ENCODE results near the gene CLDN9. TPM values are rescaled to one million over a fixed set of nuclear protein-coding genes. Genes with fewer than 3 reads are reported as not detected.

Gene CLDN9
- total and polyA plus RNA-seq, 9 of the 15 experiments (the other 6 are each of a cell fraction or from before 2014, with no cell fraction given), result 0.12 to 0.44 (median 0.22) TPM; not detected in 4

- TF ChIP-seq TFE3 (CRISPR knock-in tag; IDR thresholded peaks at IDR 0.05), result no peak
- TF ChIP-seq ZNF76 (CRISPR knock-in tag; IDR thresholded peaks at IDR 0.05; ENCODE audit: borderline replicate concordance), result no peak
- TF ChIP-seq ZNF699 (CRISPR knock-in tag; IDR thresholded peaks at IDR 0.05; ENCODE audit: insufficient replicate concordance), result no peak
- peak; percentile 95 for TF ChIP-seq ZBTB2 (IDR thresholded peaks at IDR 0.05)
- TF ChIP-seq ZFP30 (CRISPR knock-in tag; IDR thresholded peaks at IDR 0.05; ENCODE audit: borderline replicate concordance), result no peak
- peak in 1 of 2 experiments; percentile 85; a peak in 2 of 4 replicates for TF ChIP-seq NONO (IDR thresholded peaks at IDR 0.05; ENCODE audit: low read depth in 2 of 2, low read length in 1 of 2)
- TF ChIP-seq PATZ1 (CRISPR knock-in tag; IDR thresholded peaks at IDR 0.05; ENCODE audit: borderline replicate concordance), result no peak
- no peak for TF ChIP-seq NR1H2 (CRISPR knock-in tag; IDR thresholded peaks at IDR 0.05)
- no peak for TF ChIP-seq MCM3 (IDR thresholded peaks at IDR 0.05)
- peak; percentile 91 for TF ChIP-seq NR2C2 (CRISPR knock-in tag; IDR thresholded peaks at IDR 0.05)
- peak; percentile 95 for TF ChIP-seq NR2C2 (tag; IDR thresholded peaks at IDR 0.05)
- TF ChIP-seq ZNF778 (CRISPR knock-in tag; IDR thresholded peaks at IDR 0.05), result no peak
- TF ChIP-seq LCOR (CRISPR knock-in tag; IDR thresholded peaks at IDR 0.05), result no peak
- TF ChIP-seq MCM7 (IDR thresholded peaks at IDR 0.05), result no peak
- TF ChIP-seq MTA1 (IDR thresholded peaks at IDR 0.05; ENCODE audit: borderline replicate concordance), result 0 out of 2 replicates have a peak, but pooled peaks have one; percentile 23
- TF ChIP-seq XRCC4 (IDR thresholded peaks at IDR 0.05; ENCODE audit: extremely low read depth, insufficient read depth, insufficient read length), result no peak
- TF ChIP-seq ZNF274 (IDR thresholded peaks at IDR 0.05; ENCODE audit: borderline replicate concordance, low read depth, low read length), result peak; percentile 22; the same call in 1 of the 2 replicates
- no peak for TF ChIP-seq LEF1 (IDR thresholded peaks at IDR 0.05)
- no peak for TF ChIP-seq ZC3H4 (CRISPR knock-in tag; IDR thresholded peaks at IDR 0.05; ENCODE audit: borderline replicate concordance)
- TF ChIP-seq, protein P1, sequence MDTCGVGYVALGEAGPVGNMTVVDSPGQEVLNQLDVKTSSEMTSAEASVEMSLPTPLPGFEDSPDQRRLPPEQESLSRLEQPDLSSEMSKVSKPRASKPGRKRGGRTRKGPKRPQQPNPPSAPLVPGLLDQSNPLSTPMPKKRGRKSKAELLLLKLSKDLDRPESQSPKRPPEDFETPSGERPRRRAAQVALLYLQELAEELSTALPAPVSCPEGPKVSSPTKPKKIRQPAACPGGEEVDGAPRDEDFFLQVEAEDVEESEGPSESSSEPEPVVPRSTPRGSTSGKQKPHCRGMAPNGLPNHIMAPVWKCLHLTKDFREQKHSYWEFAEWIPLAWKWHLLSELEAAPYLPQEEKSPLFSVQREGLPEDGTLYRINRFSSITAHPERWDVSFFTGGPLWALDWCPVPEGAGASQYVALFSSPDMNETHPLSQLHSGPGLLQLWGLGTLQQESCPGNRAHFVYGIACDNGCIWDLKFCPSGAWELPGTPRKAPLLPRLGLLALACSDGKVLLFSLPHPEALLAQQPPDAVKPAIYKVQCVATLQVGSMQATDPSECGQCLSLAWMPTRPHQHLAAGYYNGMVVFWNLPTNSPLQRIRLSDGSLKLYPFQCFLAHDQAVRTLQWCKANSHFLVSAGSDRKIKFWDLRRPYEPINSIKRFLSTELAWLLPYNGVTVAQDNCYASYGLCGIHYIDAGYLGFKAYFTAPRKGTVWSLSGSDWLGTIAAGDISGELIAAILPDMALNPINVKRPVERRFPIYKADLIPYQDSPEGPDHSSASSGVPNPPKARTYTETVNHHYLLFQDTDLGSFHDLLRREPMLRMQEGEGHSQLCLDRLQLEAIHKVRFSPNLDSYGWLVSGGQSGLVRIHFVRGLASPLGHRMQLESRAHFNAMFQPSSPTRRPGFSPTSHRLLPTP (IDR thresholded peaks at IDR 0.05; ENCODE audit: borderline replicate concordance, extremely low read depth, insufficient read length), result no peak
Measured at GRCh38 chr16:3023669-3024478, 11.2 kb downstream of the CLDN9 start, which contains the start of the genes HCFC1R1 and THOC6 (continued).
